Measurements from ENCODE around the gene GATA2.

- TF ChIP-seq POLR2AphosphoS5 (IDR thresholded peaks at IDR 0.05; ENCODE audit: low read depth, low read length): no peak
- TF ChIP-seq, protein P1, sequence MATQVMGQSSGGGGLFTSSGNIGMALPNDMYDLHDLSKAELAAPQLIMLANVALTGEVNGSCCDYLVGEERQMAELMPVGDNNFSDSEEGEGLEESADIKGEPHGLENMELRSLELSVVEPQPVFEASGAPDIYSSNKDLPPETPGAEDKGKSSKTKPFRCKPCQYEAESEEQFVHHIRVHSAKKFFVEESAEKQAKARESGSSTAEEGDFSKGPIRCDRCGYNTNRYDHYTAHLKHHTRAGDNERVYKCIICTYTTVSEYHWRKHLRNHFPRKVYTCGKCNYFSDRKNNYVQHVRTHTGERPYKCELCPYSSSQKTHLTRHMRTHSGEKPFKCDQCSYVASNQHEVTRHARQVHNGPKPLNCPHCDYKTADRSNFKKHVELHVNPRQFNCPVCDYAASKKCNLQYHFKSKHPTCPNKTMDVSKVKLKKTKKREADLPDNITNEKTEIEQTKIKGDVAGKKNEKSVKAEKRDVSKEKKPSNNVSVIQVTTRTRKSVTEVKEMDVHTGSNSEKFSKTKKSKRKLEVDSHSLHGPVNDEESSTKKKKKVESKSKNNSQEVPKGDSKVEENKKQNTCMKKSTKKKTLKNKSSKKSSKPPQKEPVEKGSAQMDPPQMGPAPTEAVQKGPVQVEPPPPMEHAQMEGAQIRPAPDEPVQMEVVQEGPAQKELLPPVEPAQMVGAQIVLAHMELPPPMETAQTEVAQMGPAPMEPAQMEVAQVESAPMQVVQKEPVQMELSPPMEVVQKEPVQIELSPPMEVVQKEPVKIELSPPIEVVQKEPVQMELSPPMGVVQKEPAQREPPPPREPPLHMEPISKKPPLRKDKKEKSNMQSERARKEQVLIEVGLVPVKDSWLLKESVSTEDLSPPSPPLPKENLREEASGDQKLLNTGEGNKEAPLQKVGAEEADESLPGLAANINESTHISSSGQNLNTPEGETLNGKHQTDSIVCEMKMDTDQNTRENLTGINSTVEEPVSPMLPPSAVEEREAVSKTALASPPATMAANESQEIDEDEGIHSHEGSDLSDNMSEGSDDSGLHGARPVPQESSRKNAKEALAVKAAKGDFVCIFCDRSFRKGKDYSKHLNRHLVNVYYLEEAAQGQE (IDR thresholded peaks at IDR 0.05; ENCODE audit: low read depth): no peak
- TF ChIP-seq, protein P2, sequence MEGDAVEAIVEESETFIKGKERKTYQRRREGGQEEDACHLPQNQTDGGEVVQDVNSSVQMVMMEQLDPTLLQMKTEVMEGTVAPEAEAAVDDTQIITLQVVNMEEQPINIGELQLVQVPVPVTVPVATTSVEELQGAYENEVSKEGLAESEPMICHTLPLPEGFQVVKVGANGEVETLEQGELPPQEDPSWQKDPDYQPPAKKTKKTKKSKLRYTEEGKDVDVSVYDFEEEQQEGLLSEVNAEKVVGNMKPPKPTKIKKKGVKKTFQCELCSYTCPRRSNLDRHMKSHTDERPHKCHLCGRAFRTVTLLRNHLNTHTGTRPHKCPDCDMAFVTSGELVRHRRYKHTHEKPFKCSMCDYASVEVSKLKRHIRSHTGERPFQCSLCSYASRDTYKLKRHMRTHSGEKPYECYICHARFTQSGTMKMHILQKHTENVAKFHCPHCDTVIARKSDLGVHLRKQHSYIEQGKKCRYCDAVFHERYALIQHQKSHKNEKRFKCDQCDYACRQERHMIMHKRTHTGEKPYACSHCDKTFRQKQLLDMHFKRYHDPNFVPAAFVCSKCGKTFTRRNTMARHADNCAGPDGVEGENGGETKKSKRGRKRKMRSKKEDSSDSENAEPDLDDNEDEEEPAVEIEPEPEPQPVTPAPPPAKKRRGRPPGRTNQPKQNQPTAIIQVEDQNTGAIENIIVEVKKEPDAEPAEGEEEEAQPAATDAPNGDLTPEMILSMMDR (IDR thresholded peaks at IDR 0.05 in 2 of 3, conservative IDR thresholded peaks at IDR 0.05 in 1 of 3; ENCODE audit: borderline replicate concordance in 1 of 3, insufficient read depth in 1 of 3, low read depth in 2 of 3, low read length in 2 of 3): no peak
- no peak for TF ChIP-seq EZH2 (IDR thresholded peaks at IDR 0.05)
- TF ChIP-seq EGR1 (IDR thresholded peaks at IDR 0.05; ENCODE audit: low read depth): no peak
- TF ChIP-seq POLR2A (IDR thresholded peaks at IDR 0.05; ENCODE audit: borderline replicate concordance, extremely low read depth, insufficient read depth, insufficient read length): no peak
- no peak for TF ChIP-seq SRF (IDR thresholded peaks at IDR 0.05; ENCODE audit: low read depth)
- no peak for TF ChIP-seq RAD21 (IDR thresholded peaks at IDR 0.05; ENCODE audit: low read depth)
- TF ChIP-seq YY1 (IDR thresholded peaks at IDR 0.05; ENCODE audit: extremely low read depth, insufficient replicate concordance, low read depth, low read length): no peak
- no peak for TF ChIP-seq EZH2phosphoT487 (IDR thresholded peaks at IDR 0.05; ENCODE audit: borderline replicate concordance)
- TF ChIP-seq ATF3 (IDR thresholded peaks at IDR 0.05): no peak
- TF ChIP-seq SIN3A (IDR thresholded peaks at IDR 0.05; ENCODE audit: low read depth): no peak
These were observed 9.7 kb upstream of the GATA2 start for GRCh38 chr3:128502712-128503111.
